IPS DF 6.9 (cell line): Measurements from ENCODE around the gene BCAS1.

Source experiments
- DNase-seq: peaks from one replicate; pipeline ENCODE4 v3.0.0-alpha.2; 2013; ENCODE audit warnings: low read depth, low spot score
- H3K27ac ChIP-seq: one replicate; pipeline ENCODE4 v1.5.1; 2013; ENCODE audit warnings: low read length, control low read depth
- H3K27me3 ChIP-seq: 2 replicates; pipeline ENCODE4 v1.6.1; 2013; ENCODE audit warnings: mild to moderate bottlenecking, low read length; ENCODE audit not compliant: control insufficient read depth, insufficient read depth
- H3K36me3 ChIP-seq: 2 replicates; pipeline ENCODE4 v1.6.1; 2013; ENCODE audit warnings: low read length; ENCODE audit not compliant: control insufficient read depth, insufficient read depth
- H3K4me1 ChIP-seq: 2 replicates; pipeline ENCODE4 v1.6.1; 2013; ENCODE audit warnings: low read length; ENCODE audit not compliant: control insufficient read depth, insufficient read depth
- H3K4me3 ChIP-seq: 2 replicates; pipeline ENCODE4 v1.5.1; 2013; ENCODE audit warnings: mild to moderate bottlenecking, low read length
- H3K9me3 ChIP-seq: 2 replicates; pipeline ENCODE4 v1.6.1; 2013; ENCODE audit warnings: low read length, inconsistent platforms; ENCODE audit not compliant: control insufficient read depth, insufficient read depth
- WGBS: extraction: QIAGEN DNeasy Blood & Tissue Kit; methylation state at CpG from one replicate; pipeline ENCODE4 v1.1.7; 2013; ENCODE audit warnings: mixed read lengths, missing lambda C conversion rate; ENCODE audit not compliant: insufficient read length, insufficient coverage; 5-methylcytosine and 5-hydroxymethylcytosine counted together

The BCAS1 gene

DNA sequence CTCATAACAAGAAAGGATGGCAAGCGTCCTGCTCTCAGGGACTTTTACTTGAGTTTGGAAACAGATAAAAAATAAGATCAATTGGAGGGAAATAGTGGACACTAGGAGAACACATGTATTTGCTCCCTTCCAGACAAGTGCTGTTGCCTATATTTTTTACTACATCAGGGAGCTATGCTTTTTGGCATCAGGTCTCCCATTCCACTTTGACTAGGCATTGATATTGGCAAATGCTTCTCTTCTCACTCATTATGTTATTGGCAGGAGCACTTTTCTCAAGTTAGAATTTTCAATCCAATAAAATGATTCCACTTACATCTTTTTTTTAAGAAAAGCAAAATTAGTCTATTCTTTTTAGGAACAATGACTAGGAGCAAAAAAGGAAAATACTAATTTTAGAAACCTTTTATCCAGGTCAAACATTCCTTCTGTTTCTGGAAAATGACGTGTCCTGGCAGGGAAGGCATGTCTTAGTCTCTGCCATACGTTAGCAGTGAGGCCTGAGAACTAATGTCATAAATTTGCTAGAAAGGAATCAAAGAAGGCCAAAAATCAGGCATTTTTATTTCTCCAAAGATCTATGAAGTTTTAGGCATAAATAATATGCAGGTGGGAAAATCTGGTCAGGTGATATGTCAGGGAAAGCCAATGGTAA, 21.4 kb downstream of the BCAS1 start:
- Histone ChIP-seq H3K27me3 (no peaks in the 10 kb centered on the region), H3K4me1 (no peaks in the 10 kb centered on the region), H3K27ac (no peak overlapping the region), H3K9me3 (no peaks in the 10 kb centered on the region), H3K4me3 (no peak overlapping the region), H3K36me3 (no peaks in the 10 kb centered on the region)
- DNase-seq, result no peak
- no CpG with 5 or more reads among the region's 3 CpGs for WGBS

DNA sequence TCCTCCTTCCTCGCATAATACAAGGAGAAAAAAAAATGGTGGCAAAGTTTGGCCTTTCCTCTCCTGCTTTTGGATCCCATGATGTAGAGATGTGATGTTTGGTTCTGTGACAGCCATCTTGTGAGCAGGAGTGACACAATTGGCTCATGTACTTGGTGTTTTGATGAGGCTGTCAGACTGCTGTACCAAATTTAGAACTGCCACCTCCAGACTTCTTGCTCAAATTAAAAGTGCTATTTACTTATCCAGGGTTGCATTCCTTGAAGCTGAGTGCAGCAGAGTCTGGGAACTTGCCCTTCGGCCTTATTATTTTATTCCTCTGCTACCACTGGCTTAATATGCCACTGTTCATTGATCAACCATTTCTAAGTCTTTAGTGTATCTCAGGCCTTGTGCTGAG, 21.9 kb downstream of the BCAS1 start:
- DNase-seq, result no peak
- no peaks in the 10 kb centered on the region for H3K4me1 ChIP-seq
- no peaks in the 10 kb centered on the region for H3K27me3 ChIP-seq
- no peaks in the 10 kb centered on the region for H3K9me3 ChIP-seq
- no peak overlapping the region for H3K4me3 ChIP-seq
- no CpG with 5 or more reads among the region's 2 CpGs for WGBS
- no peak overlapping the region for H3K27ac ChIP-seq
- no peaks in the 10 kb centered on the region for H3K36me3 ChIP-seq

DNA sequence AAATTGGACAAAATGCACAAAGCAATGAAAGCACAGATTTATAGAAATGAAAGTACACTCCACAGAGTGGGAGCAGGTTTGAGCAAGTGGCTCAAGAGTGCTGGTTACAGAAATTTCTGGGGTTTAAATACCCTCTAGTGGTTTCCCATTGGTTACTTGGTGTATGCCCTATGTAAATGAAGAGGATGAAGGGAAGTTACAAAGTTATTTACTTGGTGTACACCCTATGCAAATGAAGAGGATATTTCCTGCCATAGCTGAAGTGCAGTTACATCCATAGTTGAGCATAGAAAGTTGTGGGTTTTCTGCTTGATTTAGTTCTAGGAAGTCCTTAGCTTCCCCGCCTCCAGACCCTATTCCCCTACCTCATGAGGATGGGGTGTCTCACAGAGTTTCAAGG, 22.7 kb downstream of the BCAS1 start:
- Histone ChIP-seq H3K4me3 (no peak overlapping the region), H3K9me3 (no peaks in the 10 kb centered on the region), H3K27ac (no peak overlapping the region), H3K27me3 (no peaks in the 10 kb centered on the region), H3K36me3 (no peaks in the 10 kb centered on the region), H3K4me1 (no peaks in the 10 kb centered on the region)
- DNase-seq, result no peak
- WGBS, result no CpG with 5 or more reads among the region's 1 CpG

DNA sequence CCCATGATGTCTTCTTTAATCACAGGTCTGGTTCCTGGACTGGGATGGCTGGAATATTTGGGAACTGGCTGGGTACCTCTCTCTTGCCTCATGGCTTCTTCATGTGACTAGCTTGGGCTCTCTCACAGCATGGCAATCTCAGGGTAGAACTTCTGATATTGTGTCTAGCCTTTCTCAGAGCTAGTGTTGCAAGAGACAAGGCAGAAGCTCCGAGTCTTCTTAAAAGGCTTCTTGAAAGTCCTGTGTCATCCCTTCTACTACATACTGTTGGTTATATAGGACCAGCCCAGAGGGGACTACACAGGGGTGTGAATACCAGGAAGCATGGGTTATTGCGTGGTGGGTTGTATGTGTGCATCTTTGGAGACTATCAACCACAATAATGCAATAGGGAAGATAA, 23.3 kb downstream of the BCAS1 start:
- no CpG with 5 or more reads among the region's 2 CpGs for WGBS
- no peak overlapping the region for H3K27ac ChIP-seq

DNA sequence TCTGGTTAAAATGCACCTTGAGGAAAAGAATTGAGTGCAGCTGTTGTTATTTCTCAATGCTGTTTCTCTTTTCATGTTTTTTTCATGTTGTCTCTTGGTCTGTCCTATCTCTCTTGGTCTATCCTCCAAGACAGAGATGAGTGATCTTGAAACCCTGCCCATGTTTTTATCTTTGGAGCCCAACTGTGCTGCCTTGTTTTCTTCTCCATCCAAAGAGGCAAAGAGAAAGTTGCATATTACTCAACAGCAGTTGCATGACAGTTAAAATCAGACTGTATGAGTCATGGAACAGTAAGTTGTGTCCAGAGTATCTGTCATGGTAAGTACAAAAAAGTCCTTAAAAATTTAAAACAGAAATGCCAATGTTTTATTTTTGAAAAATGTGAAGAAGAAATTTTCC, 26.2 kb downstream of the BCAS1 start:
- Histone ChIP-seq H3K27me3 (no peaks in the 10 kb centered on the region), H3K27ac (no peak overlapping the region), H3K36me3 (no peaks in the 10 kb centered on the region), H3K9me3 (no peaks in the 10 kb centered on the region), H3K4me3 (no peak overlapping the region), H3K4me1 (no peaks in the 10 kb centered on the region)
- DNase-seq, result no peak

More for the DNA sequence above, 23.3 kb downstream of the BCAS1 start:
- Histone ChIP-seq H3K36me3 (no peaks in the 10 kb centered on the region), H3K4me3 (no peak overlapping the region), H3K4me1 (no peaks in the 10 kb centered on the region), H3K9me3 (no peaks in the 10 kb centered on the region), H3K27me3 (no peaks in the 10 kb centered on the region)
- no peak for DNase-seq

DNA sequence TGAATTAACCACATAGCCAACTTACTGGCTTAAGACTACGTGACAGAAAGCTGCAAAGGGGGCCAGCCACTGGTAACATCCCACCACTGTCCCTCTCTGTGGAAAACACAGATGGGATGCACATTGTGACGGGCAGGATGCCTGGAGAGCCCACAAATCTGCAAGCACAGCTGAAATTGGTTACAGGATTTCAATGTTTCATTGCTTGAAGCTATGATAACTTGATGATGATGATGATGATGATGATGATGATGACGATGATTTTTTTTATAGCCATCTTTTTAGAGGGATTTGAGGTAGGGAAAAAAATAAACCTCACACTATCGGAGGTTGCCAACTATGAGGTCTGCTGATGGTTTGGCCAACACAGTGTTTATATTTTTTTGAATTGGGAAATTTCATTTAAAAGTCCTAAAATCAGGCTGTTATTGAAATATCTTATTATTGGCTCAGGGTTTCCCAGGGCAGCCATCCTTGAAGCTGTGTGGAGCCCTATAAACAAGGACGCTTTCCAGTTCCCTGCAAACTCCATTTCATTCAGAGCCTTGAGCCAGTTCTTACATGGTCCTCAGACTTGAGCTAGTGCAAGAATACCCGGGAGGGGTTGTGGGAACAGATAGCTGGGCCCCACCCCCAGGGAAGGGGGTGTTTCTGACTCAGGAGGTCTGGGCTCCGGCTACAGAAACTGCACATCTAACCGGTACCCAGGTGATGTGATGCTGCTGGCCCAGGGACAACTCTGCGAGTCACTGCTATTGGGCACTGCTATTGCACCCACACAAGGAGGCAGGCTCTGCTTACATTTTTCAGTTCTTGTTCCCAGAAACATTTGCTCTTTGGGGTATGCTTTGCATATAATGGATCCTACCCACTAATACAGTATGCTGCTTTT, 27.1 kb downstream of the BCAS1 start:
- Histone ChIP-seq H3K27me3 (no peaks in the 10 kb centered on the region), H3K4me3 (no peak overlapping the region), H3K9me3 (no peaks in the 10 kb centered on the region), H3K4me1 (no peaks in the 10 kb centered on the region), H3K36me3 (no peaks in the 10 kb centered on the region), H3K27ac (no peak overlapping the region)
- no peak for DNase-seq
- 100% methylated on average over 1 of the region's 9 CpGs for WGBS

DNA sequence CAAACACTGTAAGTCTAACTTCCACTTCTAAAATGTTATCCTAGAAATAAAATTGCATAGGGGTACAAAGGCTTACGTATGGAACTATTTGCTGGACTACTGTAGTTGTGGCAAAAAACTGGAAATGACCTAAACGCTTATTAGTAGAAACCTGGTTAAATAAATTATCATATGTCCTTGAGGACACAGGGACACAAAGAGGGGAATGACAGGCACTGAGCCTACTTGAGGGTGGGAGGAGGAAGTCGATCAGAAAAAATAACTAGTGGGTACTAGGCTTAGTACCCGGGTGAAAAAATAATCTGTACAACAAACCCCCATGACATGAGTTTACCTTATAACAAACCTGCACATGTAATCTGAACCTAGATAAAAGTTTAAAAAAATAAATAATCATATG, 28.4 kb downstream of the BCAS1 start:
- H3K9me3 ChIP-seq, result no peaks in the 10 kb centered on the region
- no peaks in the 10 kb centered on the region for H3K27me3 ChIP-seq
- DNase-seq, result no peak
- WGBS, result no CpG with 5 or more reads among the region's 4 CpGs
- no peaks in the 10 kb centered on the region for H3K36me3 ChIP-seq
- no peak overlapping the region for H3K27ac ChIP-seq
- no peaks in the 10 kb centered on the region for H3K4me1 ChIP-seq
- H3K4me3 ChIP-seq, result no peak overlapping the region

DNA sequence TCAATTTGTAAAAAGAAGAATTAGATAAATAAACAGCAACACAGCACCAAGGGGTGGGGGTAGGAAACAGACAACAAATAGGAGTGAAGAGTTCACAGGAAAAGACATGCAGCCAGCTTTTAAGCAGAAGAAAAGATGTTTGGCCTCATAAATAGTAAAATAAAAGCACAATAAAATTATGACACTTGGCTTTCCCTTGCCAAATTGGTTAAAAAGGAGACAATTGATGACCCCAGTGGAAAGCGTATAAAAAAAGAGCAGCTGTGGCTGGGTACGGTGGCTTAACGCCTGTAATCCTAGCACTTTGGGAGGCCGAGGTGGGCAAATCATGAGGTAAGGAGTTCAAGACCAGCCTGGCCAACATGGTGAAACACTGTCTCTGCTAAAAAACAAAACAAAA, 29.1 kb downstream of the BCAS1 start:
- Histone ChIP-seq H3K4me1 (no peaks in the 10 kb centered on the region), H3K9me3 (no peaks in the 10 kb centered on the region), H3K36me3 (no peaks in the 10 kb centered on the region), H3K27ac (no peak overlapping the region), H3K4me3 (no peak overlapping the region), H3K27me3 (no peaks in the 10 kb centered on the region)
- no peak for DNase-seq
- WGBS, result no CpG with 5 or more reads among the region's 4 CpGs

DNA sequence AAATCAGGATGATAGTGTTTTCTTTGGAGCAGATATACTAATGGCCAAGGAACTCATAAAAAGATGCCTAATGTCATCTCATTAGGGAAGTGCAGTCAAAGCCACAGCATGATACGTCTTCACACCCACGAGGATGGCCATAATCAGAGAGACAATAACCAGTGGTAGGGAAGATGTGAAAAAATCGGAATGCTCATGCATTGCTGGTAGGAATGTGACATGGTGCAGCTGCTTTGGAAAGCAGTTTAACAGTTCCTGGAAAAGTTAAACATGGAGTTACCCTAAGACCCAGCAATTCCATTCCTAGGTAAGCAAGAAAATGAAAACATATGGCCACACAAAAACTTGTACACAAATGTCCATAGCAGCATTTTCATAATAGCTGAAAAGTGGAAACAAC, 29.9 kb downstream of the BCAS1 start:
- no CpG with 5 or more reads among the region's 3 CpGs for WGBS
- Histone ChIP-seq H3K27ac (no peak overlapping the region), H3K4me1 (no peaks in the 10 kb centered on the region), H3K27me3 (no peaks in the 10 kb centered on the region), H3K36me3 (no peaks in the 10 kb centered on the region), H3K9me3 (no peaks in the 10 kb centered on the region), H3K4me3 (no peak overlapping the region)
- no peak for DNase-seq

DNA sequence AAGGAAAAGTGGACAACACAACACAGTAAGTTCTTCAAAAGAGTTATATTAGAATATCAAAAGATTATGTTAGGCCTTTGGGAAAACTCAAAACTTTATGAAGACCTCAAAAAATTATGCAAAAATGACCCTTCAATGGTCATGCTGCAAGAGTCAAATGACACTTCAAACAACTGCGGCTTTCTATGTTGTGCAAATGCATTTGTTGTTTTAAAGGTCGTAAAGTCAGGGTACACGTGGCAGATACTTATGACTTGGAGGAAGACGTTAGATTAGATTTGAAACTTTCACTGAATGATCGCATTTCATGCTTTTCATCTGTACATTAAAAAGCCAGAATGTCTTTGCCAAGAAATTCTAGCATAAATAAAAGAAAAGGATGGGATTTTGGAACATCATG, 31.4 kb downstream of the BCAS1 start:
- whole genome bisulfite sequencing, result no CpG with 5 or more reads among the region's 5 CpGs

DNA sequence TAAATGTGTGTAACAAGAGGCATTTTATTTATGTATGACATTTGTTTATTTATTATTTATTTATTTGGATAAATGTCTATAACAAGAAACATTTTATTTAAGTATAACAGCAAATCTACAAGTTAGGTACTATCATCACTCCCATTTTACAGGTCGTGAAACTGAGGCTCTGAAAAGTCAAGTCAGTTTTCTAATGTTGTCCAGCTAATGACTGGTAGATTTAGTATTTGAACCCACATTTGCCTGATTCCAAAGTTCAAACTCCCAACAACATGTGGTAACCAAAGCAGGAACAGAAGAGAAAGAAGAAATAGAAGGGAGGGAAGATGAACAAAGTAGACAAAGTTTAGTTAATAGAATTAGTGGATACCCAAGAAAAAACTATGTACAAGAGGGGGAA, 32.9 kb downstream of the BCAS1 start:
- no peak overlapping the region for H3K27ac ChIP-seq
- no peaks in the 10 kb centered on the region for H3K9me3 ChIP-seq
- WGBS, result no CpG with 5 or more reads among the region's 1 CpG
- H3K4me3 ChIP-seq, result no peak overlapping the region
- DNase-seq, result no peak
- H3K36me3 ChIP-seq, result no peaks in the 10 kb centered on the region
- no peaks in the 10 kb centered on the region for H3K4me1 ChIP-seq
- no peaks in the 10 kb centered on the region for H3K27me3 ChIP-seq

More for the DNA sequence above, 31.4 kb downstream of the BCAS1 start:
- no peaks in the 10 kb centered on the region for H3K4me1 ChIP-seq
- no peak for DNase-seq
- H3K4me3 ChIP-seq, result no peak overlapping the region
- no peaks in the 10 kb centered on the region for H3K27me3 ChIP-seq
- no peak overlapping the region for H3K27ac ChIP-seq
- H3K9me3 ChIP-seq, result no peaks in the 10 kb centered on the region
- H3K36me3 ChIP-seq, result no peaks in the 10 kb centered on the region
